HG02840 (cell line): ENCODE results near the gene ZMIZ1.

Source experiments
- ATAC-seq: cut with Tn5 transposase; IDR thresholded peaks from one replicate; pipeline ENCODE4 v1.9.1; 2021; ENCODE audit warnings: mild to moderate bottlenecking, moderate library complexity, moderate number of reproducible peaks; ENCODE audit not compliant: unreplicated experiment, low FRiP score

ZMIZ1 gene

GRCh38 chr10:79310911-79311573 lies 242.3 kb downstream of the ZMIZ1 start:
- no peak for ATAC-seq

- ATAC-seq = no peak
Observed at GRCh38 chr10:79311581-79312407, 243.0 kb downstream of the ZMIZ1 start.

GRCh38 chr10:79312601-79313187 lies 243.9 kb downstream of the ZMIZ1 start:
- ATAC-seq = no peak

- no peak for ATAC-seq
Observed at GRCh38 chr10:79313320-79313719, 244.6 kb downstream of the ZMIZ1 start.

GRCh38 chr10:79313911-79314439 lies 245.2 kb downstream of the ZMIZ1 start:
- ATAC-seq = no peak

- ATAC-seq = no peak
Observed at GRCh38 chr10:79314761-79315601, 246.2 kb downstream of the ZMIZ1 start.

GRCh38 chr10:79315602-79315920 lies 246.8 kb downstream of the ZMIZ1 start:
- no peak for ATAC-seq

- peak; percentile 61 for ATAC-seq
Observed at GRCh38 chr10:79316671-79317431, 248.1 kb downstream of the ZMIZ1 start.

- no peak for ATAC-seq
Observed at GRCh38 chr10:79318369-79318768, 249.6 kb downstream of the ZMIZ1 start.

- ATAC-seq = no peak
Observed at GRCh38 chr10:79319115-79319771, 250.5 kb downstream of the ZMIZ1 start.

GRCh38 chr10:79320316-79320715 lies 251.6 kb downstream of the ZMIZ1 start:
- no peak for ATAC-seq

GRCh38 chr10:79320820-79321493 lies 252.2 kb downstream of the ZMIZ1 start:
- no peak for ATAC-seq

- ATAC-seq = no peak
Observed at GRCh38 chr10:79321494-79321882, 252.7 kb downstream of the ZMIZ1 start.

GRCh38 chr10:79321951-79322350 lies 253.2 kb downstream of the ZMIZ1 start:
- ATAC-seq = no peak

GRCh38 chr10:79322616-79323543 lies 254.1 kb downstream of the ZMIZ1 start:
- no peak for ATAC-seq

GRCh38 chr10:79323602-79324001 lies 254.8 kb downstream of the ZMIZ1 start:
- ATAC-seq = no peak

- ATAC-seq = no peak
Observed at GRCh38 chr10:79324032-79324695, 255.4 kb downstream of the ZMIZ1 start.
